Epithelial cell of proximal tubule (primary cell): ENCODE measurements around the gene CPNE7. TPM values are rescaled to one million over a fixed set of nuclear protein-coding genes. Genes with fewer than 3 reads are reported as not detected.

Experiments used
- DNase-seq: peaks from one replicate; pipeline ENCODE4 v3.0.0-alpha.2; 2011; ENCODE audit warnings: low read depth
- H3K4me3 ChIP-seq: 2 replicates; pipeline ENCODE4 v1.5.1; 2011; ENCODE audit warnings: low read depth, mild to moderate bottlenecking, low read length
- CTCF ChIP-seq: conservative IDR thresholded peaks from 2 replicates; pipeline ENCODE4 v1.5.1; 2012; ENCODE audit warnings: low read depth, mild to moderate bottlenecking, low read length
- total RNA-seq: library from RNA; depleted of rRNA; stranded (reverse); fragments of >200 nt; gene quantifications from 2 replicates; pipeline ENCODE4 v1.2.3, GENCODE V29; 2015

Gene CPNE7
- total RNA-seq, 1 donor from 2014 or later, result 20.2 TPM

- DNase-seq, result no peak
- H3K4me3 ChIP-seq, result no peak overlapping the region
- no peak for TF ChIP-seq CTCF
These were observed 19.8 kb upstream of the CPNE7 start for GRCh38 chr16:89555780-89556179.

- TF ChIP-seq CTCF, result peak; percentile 83
- DNase-seq, result no peak
- H3K4me3 ChIP-seq, result no peak overlapping the region
These were observed 18.5 kb upstream of the CPNE7 start for GRCh38 chr16:89556750-89557689.

- TF ChIP-seq CTCF, result no peak
- no peak for DNase-seq
- no peak overlapping the region for H3K4me3 ChIP-seq
These were observed 17.7 kb upstream of the CPNE7 start for GRCh38 chr16:89557690-89558490.

- no peak for TF ChIP-seq CTCF
- H3K4me3 ChIP-seq, result peak within 1 kb of the TSS; percentile 94
- no peak for DNase-seq
These were observed 15.0 kb upstream of the CPNE7 start, which contains the start of gene RPL13 for GRCh38 chr16:89560378-89561141. TSS of gene RPL13 (plus strand) at chr16:89560682. CDS start at chr16:89560960, 278 bp downstream.

- no peak for DNase-seq
- TF ChIP-seq CTCF, result no peak
- peak overlapping the region; percentile 94 for H3K4me3 ChIP-seq
These were observed 14.2 kb upstream of the CPNE7 start for GRCh38 chr16:89561142-89561883.
